ENCODE results near the gene CAP2.

CAP2 gene

GRCh38 chr6:17473554-17473953 is 80.2 kb downstream of the CAP2 start:
- no peak for DNase-seq
- H3K27me3 ChIP-seq (replicated peaks): no peaks in the 10 kb centered on the region
- in situ Hi-C loops (cut with HindIII; ENCODE audit: low pct_ligation_motif_present, low sequenced_read_pairs): no loop called here
- H3K4me3 ChIP-seq (ENCODE audit: low read depth, low read length): no peak overlapping the region
- H3K27ac ChIP-seq: no peak overlapping the region
- no peak for TF ChIP-seq CTCF (IDR thresholded peaks at IDR 0.05; ENCODE audit: low read depth, low read length, missing control alignments)
- H3K36me3 ChIP-seq (replicated peaks): no peaks in the 10 kb centered on the region

GRCh38 chr6:17474289-17474688 is 80.9 kb downstream of the CAP2 start:
- in situ Hi-C loops (cut with HindIII; ENCODE audit: low pct_ligation_motif_present, low sequenced_read_pairs): no loop called here
- no peak for DNase-seq
- Histone ChIP-seq H3K27me3 (replicated peaks) (no peaks in the 10 kb centered on the region), H3K36me3 (replicated peaks) (no peaks in the 10 kb centered on the region), H3K27ac (no peak overlapping the region), H3K4me3 (ENCODE audit: low read depth, low read length) (no peak overlapping the region)
- TF ChIP-seq CTCF (IDR thresholded peaks at IDR 0.05; ENCODE audit: low read depth, low read length, missing control alignments): no peak

GRCh38 chr6:17475606-17476244 is 82.3 kb downstream of the CAP2 start:
- no peak overlapping the region for H3K4me3 ChIP-seq (ENCODE audit: low read depth, low read length)
- in situ Hi-C loops (cut with HindIII; ENCODE audit: low pct_ligation_motif_present, low sequenced_read_pairs): no loop called here
- H3K36me3 ChIP-seq (replicated peaks): no peaks in the 10 kb centered on the region
- H3K27me3 ChIP-seq (replicated peaks): no peaks in the 10 kb centered on the region
- DNase-seq: no peak
- TF ChIP-seq CTCF (IDR thresholded peaks at IDR 0.05; ENCODE audit: low read depth, low read length, missing control alignments): no peak
- H3K27ac ChIP-seq: no peak overlapping the region

- in situ Hi-C loops (cut with HindIII; ENCODE audit: low pct_ligation_motif_present, low sequenced_read_pairs): no loop called here
- H3K27ac ChIP-seq: no peak overlapping the region
Measured at GRCh38 chr6:17476511-17476910, 83.1 kb downstream of the CAP2 start.

GRCh38 chr6:17477356-17477755 is 84.0 kb downstream of the CAP2 start:
- no peak overlapping the region for H3K27ac ChIP-seq
- DNase-seq: no peak
- in situ Hi-C loops (cut with HindIII; ENCODE audit: low pct_ligation_motif_present, low sequenced_read_pairs): no loop called here
- no peak for TF ChIP-seq CTCF (IDR thresholded peaks at IDR 0.05; ENCODE audit: low read depth, low read length, missing control alignments)
- no peak overlapping the region for H3K4me3 ChIP-seq (ENCODE audit: low read depth, low read length)
- H3K36me3 ChIP-seq (replicated peaks): no peaks in the 10 kb centered on the region
- H3K27me3 ChIP-seq (replicated peaks): no peaks in the 10 kb centered on the region

More at GRCh38 chr6:17476511-17476910, 83.1 kb downstream of the CAP2 start:
- DNase-seq: no peak
- Histone ChIP-seq H3K36me3 (replicated peaks) (no peaks in the 10 kb centered on the region), H3K27me3 (replicated peaks) (no peaks in the 10 kb centered on the region), H3K4me3 (ENCODE audit: low read depth, low read length) (no peak overlapping the region)
- TF ChIP-seq CTCF (IDR thresholded peaks at IDR 0.05; ENCODE audit: low read depth, low read length, missing control alignments): no peak

All from brain microvascular endothelial cell (primary cell).